ENCODE results near the gene LRRC4C.

LRRC4C gene

DNA sequence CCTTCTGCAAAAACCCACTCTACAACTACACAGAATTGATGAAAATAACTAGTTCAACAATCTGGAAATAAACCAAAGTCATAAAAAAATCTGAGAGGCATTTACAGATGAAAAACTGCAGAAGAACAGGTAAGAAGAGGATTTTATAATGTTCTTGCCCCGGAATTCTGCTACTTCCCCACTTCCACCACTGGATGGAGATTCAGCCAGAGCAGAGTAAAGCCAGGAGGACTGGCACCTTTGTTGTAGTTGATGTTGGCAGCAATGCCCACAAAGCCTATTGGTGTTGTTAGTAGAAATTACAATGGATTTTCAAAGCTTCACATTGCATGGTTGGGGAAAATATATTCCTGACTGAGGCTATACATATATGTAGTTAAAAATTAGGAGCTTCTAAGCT lies 640.2 kb downstream of the LRRC4C start:
- Histone ChIP-seq H3K9me3 (ENCODE audit: low read length) (no peaks in the 10 kb centered on the region), H4K20me1 (ENCODE audit: insufficient read depth, low read length) (no peaks in the 10 kb centered on the region), H3K4me2 (ENCODE audit: low read length) (no peak overlapping the region), H2AFZ (ENCODE audit: low read length) (no peak overlapping the region), H3K9me2 (ENCODE audit: low read depth, low read length) (no peaks in the 10 kb centered on the region), H3K27ac (ENCODE audit: low read depth, low read length, poor library complexity, severe bottlenecking) (no peak overlapping the region), H3K9ac (ENCODE audit: low read length) (no peak overlapping the region), H3K79me2 (ENCODE audit: insufficient read depth, low read length) (no peaks in the 10 kb centered on the region), H3K4me1 (ENCODE audit: insufficient read depth, low read length, severe bottlenecking) (no peaks in the 10 kb centered on the region), H3F3A (ENCODE audit: insufficient read depth, low read length) (no peaks in the 10 kb centered on the region), H3K36me3 (ENCODE audit: insufficient read depth, low read length) (no peaks in the 10 kb centered on the region), H3K27me3 (ENCODE audit: insufficient read depth, low read length) (no peaks in the 10 kb centered on the region), H3K4me3 (ENCODE audit: low read depth, low read length, poor library complexity, severe bottlenecking) (no peak overlapping the region)
- no peak for TF ChIP-seq EZH2 (IDR thresholded peaks at IDR 0.05; ENCODE audit: borderline replicate concordance, low read length)
- TF ChIP-seq, protein P1, sequence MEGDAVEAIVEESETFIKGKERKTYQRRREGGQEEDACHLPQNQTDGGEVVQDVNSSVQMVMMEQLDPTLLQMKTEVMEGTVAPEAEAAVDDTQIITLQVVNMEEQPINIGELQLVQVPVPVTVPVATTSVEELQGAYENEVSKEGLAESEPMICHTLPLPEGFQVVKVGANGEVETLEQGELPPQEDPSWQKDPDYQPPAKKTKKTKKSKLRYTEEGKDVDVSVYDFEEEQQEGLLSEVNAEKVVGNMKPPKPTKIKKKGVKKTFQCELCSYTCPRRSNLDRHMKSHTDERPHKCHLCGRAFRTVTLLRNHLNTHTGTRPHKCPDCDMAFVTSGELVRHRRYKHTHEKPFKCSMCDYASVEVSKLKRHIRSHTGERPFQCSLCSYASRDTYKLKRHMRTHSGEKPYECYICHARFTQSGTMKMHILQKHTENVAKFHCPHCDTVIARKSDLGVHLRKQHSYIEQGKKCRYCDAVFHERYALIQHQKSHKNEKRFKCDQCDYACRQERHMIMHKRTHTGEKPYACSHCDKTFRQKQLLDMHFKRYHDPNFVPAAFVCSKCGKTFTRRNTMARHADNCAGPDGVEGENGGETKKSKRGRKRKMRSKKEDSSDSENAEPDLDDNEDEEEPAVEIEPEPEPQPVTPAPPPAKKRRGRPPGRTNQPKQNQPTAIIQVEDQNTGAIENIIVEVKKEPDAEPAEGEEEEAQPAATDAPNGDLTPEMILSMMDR (IDR thresholded peaks at IDR 0.05; ENCODE audit: low read length): no peak

DNA sequence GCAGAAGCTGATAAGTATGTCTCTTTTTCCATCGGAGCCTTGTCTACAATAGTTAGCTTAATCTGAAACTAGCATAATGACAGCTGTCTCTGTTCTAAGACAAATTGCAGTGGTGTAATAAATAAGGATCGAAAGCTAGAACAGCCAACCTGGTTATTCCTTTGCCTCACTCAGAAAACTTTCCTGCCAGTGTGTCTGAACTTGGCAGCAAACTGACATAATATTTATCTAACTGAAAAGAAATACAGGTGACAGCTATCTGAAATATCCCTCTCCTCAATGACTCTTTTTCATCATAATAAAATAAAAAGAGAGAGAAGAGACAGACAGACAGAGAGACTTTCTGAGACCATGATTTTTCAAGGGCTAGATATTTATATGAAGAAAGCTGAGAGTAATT lies 642.5 kb downstream of the LRRC4C start:
- Histone ChIP-seq H2AFZ (ENCODE audit: low read length) (no peak overlapping the region), H4K20me1 (ENCODE audit: insufficient read depth, low read length) (no peaks in the 10 kb centered on the region), H3K36me3 (ENCODE audit: insufficient read depth, low read length) (no peaks in the 10 kb centered on the region), H3F3A (ENCODE audit: insufficient read depth, low read length) (no peaks in the 10 kb centered on the region), H3K4me3 (ENCODE audit: low read depth, low read length, poor library complexity, severe bottlenecking) (no peak overlapping the region), H3K4me2 (ENCODE audit: low read length) (no peak overlapping the region), H3K79me2 (ENCODE audit: insufficient read depth, low read length) (no peaks in the 10 kb centered on the region), H3K4me1 (ENCODE audit: insufficient read depth, low read length, severe bottlenecking) (no peaks in the 10 kb centered on the region), H3K9me2 (ENCODE audit: low read depth, low read length) (no peaks in the 10 kb centered on the region), H3K9me3 (ENCODE audit: low read length) (no peaks in the 10 kb centered on the region), H3K27me3 (ENCODE audit: insufficient read depth, low read length) (no peaks in the 10 kb centered on the region), H3K9ac (ENCODE audit: low read length) (no peak overlapping the region), H3K27ac (ENCODE audit: low read depth, low read length, poor library complexity, severe bottlenecking) (no peak overlapping the region)
- TF ChIP-seq, protein P1 (IDR thresholded peaks at IDR 0.05; ENCODE audit: low read length): no peak
- no peak for TF ChIP-seq EZH2 (IDR thresholded peaks at IDR 0.05; ENCODE audit: borderline replicate concordance, low read length)

DNA sequence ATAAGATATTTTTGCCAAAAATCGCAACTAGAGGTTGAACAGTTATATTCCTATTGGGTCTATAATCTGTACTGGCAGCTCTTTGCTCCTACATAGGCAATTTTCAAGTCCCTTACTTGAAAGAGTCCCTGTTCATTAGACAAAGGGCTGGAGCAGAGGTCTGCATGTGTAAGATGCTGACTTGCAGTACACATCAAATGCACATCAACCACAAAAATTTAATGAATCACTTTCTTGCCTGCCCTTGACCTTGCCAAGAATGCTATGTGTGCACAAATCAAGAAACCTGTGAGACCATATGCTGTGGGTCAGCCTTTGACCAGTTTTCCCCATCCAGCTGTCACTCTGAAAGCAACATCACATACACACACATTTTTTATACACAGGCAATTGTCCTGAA lies 661.5 kb downstream of the LRRC4C start:
- Histone ChIP-seq H3K9me2 (ENCODE audit: low read depth, low read length) (no peaks in the 10 kb centered on the region), H3K79me2 (ENCODE audit: insufficient read depth, low read length) (no peaks in the 10 kb centered on the region), H3K27me3 (ENCODE audit: insufficient read depth, low read length) (no peaks in the 10 kb centered on the region), H3K9ac (ENCODE audit: low read length) (no peak overlapping the region), H3K4me3 (ENCODE audit: low read depth, low read length, poor library complexity, severe bottlenecking) (no peak overlapping the region), H4K20me1 (ENCODE audit: insufficient read depth, low read length) (no peaks in the 10 kb centered on the region), H3F3A (ENCODE audit: insufficient read depth, low read length) (no peaks in the 10 kb centered on the region), H3K27ac (ENCODE audit: low read depth, low read length, poor library complexity, severe bottlenecking) (no peak overlapping the region), H3K4me2 (ENCODE audit: low read length) (no peak overlapping the region), H3K36me3 (ENCODE audit: insufficient read depth, low read length) (no peaks in the 10 kb centered on the region), H2AFZ (ENCODE audit: low read length) (no peak overlapping the region), H3K4me1 (ENCODE audit: insufficient read depth, low read length, severe bottlenecking) (no peaks in the 10 kb centered on the region), H3K9me3 (ENCODE audit: low read length) (no peaks in the 10 kb centered on the region)
- TF ChIP-seq EZH2 (IDR thresholded peaks at IDR 0.05; ENCODE audit: borderline replicate concordance, low read length): no peak
- TF ChIP-seq, protein P1 (IDR thresholded peaks at IDR 0.05; ENCODE audit: low read length): no peak

Data from OCI-LY1 (cell line).